Panc1 (cell line): ENCODE results near the gene AP3B1.

Source experiments
- CTCF ChIP-seq: fragments of 450-650 bp; IDR thresholded peaks from 2 replicates; pipeline ENCODE4 v1.5.1; 2017; ENCODE audit warnings: mild to moderate bottlenecking
- POLR2AphosphoS5 ChIP-seq: IDR thresholded peaks from 2 replicates; pipeline ENCODE4 v1.6.1; 2012; ENCODE audit warnings: mild to moderate bottlenecking, low read depth, low read length, moderate library complexity
- REST ChIP-seq, 2 experiments: IDR thresholded peaks; 2 replicates each; pipeline ENCODE4 v1.6.1; 2011 to 2012; ENCODE audit warnings: low read depth in 2 of 2, control low read depth in 1 of 2, low read length in 1 of 2, mild to moderate bottlenecking in 1 of 2, moderate library complexity in 1 of 2; ENCODE audit not compliant: insufficient read depth in 1 of 2
- SIN3A ChIP-seq: IDR thresholded peaks from 2 replicates; pipeline ENCODE4 v1.6.1; 2012; ENCODE audit warnings: low read depth, mild to moderate bottlenecking, low read length, moderate library complexity, borderline replicate concordance; ENCODE audit not compliant: insufficient read depth
- TCF7L2 ChIP-seq: IDR thresholded peaks from 2 replicates; pipeline ENCODE4 v1.6.1; 2011; ENCODE audit warnings: mild to moderate bottlenecking, low read depth, low read length, inconsistent platforms

- TF ChIP-seq CTCF (no peak), POLR2AphosphoS5 (no peak), SIN3A (no peak), REST (IDR thresholded peaks at IDR 0.05; ENCODE audit: insufficient read depth in 1 of 2, low read depth in 2 of 2, low read length in 1 of 2) (no peak), TCF7L2 (no peak)
These were observed 310.9 kb downstream of the AP3B1 start for GRCh38 chr5:77983482-77984199.
